ENCODE results near the gene ZNF326. TPM values are rescaled to one million over a fixed set of nuclear protein-coding genes. Genes with fewer than 3 reads are reported as not detected.

The ZNF326 gene
- total RNA-seq, 1 donor from 2014 or later, result 12.8 TPM

- no peaks in the 10 kb centered on the region for H3K4me1 ChIP-seq
- TF ChIP-seq, protein P1, sequence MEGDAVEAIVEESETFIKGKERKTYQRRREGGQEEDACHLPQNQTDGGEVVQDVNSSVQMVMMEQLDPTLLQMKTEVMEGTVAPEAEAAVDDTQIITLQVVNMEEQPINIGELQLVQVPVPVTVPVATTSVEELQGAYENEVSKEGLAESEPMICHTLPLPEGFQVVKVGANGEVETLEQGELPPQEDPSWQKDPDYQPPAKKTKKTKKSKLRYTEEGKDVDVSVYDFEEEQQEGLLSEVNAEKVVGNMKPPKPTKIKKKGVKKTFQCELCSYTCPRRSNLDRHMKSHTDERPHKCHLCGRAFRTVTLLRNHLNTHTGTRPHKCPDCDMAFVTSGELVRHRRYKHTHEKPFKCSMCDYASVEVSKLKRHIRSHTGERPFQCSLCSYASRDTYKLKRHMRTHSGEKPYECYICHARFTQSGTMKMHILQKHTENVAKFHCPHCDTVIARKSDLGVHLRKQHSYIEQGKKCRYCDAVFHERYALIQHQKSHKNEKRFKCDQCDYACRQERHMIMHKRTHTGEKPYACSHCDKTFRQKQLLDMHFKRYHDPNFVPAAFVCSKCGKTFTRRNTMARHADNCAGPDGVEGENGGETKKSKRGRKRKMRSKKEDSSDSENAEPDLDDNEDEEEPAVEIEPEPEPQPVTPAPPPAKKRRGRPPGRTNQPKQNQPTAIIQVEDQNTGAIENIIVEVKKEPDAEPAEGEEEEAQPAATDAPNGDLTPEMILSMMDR (IDR thresholded peaks at IDR 0.05), result no peak
- TF ChIP-seq POLR2AphosphoS5 (IDR thresholded peaks at IDR 0.05; ENCODE audit: insufficient read depth in 1 of 2, low read depth in 1 of 2) (no peak), POLR2A (IDR thresholded peaks at IDR 0.05) (no peak)
- H3K27me3 ChIP-seq, result no peaks in the 10 kb centered on the region
- no peak for DNase-seq (ENCODE audit: extremely low spot score in 2 of 2)
- intact Hi-C loops (cut with DNase I), result no loop called here
- H3K4me3 ChIP-seq, result no peak overlapping the region
- no peaks in the 10 kb centered on the region for H3K9me3 ChIP-seq
- H3K27ac ChIP-seq, result no peak overlapping the region
- H3K36me3 ChIP-seq, result no peaks in the 10 kb centered on the region
Measured at GRCh38 chr1:89949991-89950624, 44.8 kb upstream of the ZNF326 start.

GRCh38 chr1:89950703-89951102 is 44.2 kb upstream of the ZNF326 start:
- no peak overlapping the region for H3K27ac ChIP-seq
- no peaks in the 10 kb centered on the region for H3K27me3 ChIP-seq
- intact Hi-C loops (cut with DNase I), result no loop called here

DNA sequence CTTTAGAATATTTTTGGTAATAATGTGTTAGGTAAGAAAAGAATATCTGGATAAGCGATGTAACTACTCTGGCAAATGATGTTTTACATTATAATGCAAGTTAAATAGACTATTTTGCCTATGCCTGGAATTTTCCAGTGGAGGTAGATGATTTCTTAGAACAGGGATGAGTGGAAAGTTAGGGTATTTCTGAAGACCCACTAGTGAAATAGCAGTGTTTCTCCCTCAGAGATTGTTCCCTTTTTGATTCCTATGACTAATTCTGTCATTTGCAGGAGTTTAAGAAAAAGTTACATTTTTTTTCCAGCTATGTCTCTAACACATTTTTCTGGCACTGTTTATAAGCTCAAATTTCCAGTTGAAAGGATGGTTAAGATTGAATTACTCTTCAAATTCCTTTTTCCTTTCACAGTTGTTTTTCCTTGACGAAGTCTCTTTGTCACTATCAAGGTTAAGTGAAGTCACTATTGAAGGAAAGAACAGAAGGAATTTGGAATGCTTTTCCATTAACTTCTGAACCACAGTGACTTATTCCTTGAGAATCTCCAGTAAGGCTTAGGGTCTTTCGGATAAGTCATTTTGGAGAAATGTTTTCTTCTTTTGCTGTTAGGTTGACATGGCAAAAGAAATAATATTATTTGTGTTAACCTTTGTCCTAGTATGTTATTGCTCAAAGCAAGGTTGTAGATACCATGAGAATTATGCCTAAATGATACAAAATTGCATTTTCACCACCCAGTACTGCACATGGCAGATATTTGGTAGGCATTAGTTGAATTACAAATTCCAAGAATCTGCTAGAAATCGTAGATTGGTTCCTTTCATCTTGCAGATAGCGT is 42.9 kb upstream of the ZNF326 start:
- Histone ChIP-seq H3K4me1 (no peaks in the 10 kb centered on the region), H3K9me3 (no peaks in the 10 kb centered on the region), H3K36me3 (no peaks in the 10 kb centered on the region), H3K4me3 (no peak overlapping the region), H3K27ac (no peak overlapping the region), H3K27me3 (no peaks in the 10 kb centered on the region)
- TF ChIP-seq, protein P1 (IDR thresholded peaks at IDR 0.05), result no peak
- TF ChIP-seq POLR2A (IDR thresholded peaks at IDR 0.05) (no peak), POLR2AphosphoS5 (IDR thresholded peaks at IDR 0.05; ENCODE audit: insufficient read depth in 1 of 2, low read depth in 1 of 2) (no peak)
- no peak for DNase-seq (ENCODE audit: extremely low spot score in 2 of 2)
- intact Hi-C loops (cut with DNase I), result no loop called here

More at GRCh38 chr1:89950703-89951102, 44.2 kb upstream of the ZNF326 start:
- H3K9me3 ChIP-seq, result no peaks in the 10 kb centered on the region
- no peak for TF ChIP-seq POLR2A (IDR thresholded peaks at IDR 0.05)
- TF ChIP-seq, protein P1 (IDR thresholded peaks at IDR 0.05), result no peak
- no peak for TF ChIP-seq POLR2AphosphoS5 (IDR thresholded peaks at IDR 0.05; ENCODE audit: insufficient read depth in 1 of 2, low read depth in 1 of 2)
- H3K4me3 ChIP-seq, result no peak overlapping the region
- no peak for DNase-seq (ENCODE audit: extremely low spot score in 2 of 2)
- H3K4me1 ChIP-seq, result no peaks in the 10 kb centered on the region
- no peaks in the 10 kb centered on the region for H3K36me3 ChIP-seq

DNA sequence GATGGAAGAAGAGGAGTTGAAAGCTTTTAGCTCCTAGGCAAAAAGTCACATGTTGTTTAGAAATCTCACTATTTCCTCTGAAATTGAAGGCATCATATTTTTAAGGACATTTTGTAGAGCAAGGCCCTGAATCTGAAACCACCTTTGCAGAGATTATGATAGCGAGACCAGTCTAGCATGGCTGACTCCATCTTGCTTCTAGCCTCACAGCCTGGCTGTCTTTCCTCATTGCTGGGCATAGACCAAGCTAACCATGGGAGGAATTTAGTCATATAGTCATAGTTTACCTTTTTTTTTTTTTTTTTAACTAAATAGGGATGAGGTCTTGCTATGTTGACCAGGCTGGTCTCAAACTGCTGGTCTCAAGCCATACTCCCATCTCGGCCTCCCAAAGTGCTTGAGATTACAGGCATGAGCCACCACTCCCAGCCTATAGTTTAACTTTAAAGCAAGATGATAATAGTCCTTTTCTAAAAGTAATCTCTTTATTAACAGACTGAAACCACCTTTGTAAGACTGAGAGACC is 42.2 kb upstream of the ZNF326 start:
- Histone ChIP-seq H3K27ac (no peak overlapping the region), H3K4me1 (no peaks in the 10 kb centered on the region), H3K27me3 (no peaks in the 10 kb centered on the region), H3K9me3 (no peaks in the 10 kb centered on the region), H3K4me3 (no peak overlapping the region), H3K36me3 (no peaks in the 10 kb centered on the region)
- intact Hi-C loops (cut with DNase I), result no loop called here
- TF ChIP-seq, protein P1 (IDR thresholded peaks at IDR 0.05), result no peak
- TF ChIP-seq POLR2AphosphoS5 (IDR thresholded peaks at IDR 0.05; ENCODE audit: insufficient read depth in 1 of 2, low read depth in 1 of 2), result no peak
- no peak for TF ChIP-seq POLR2A (IDR thresholded peaks at IDR 0.05)
- no peak for DNase-seq (ENCODE audit: extremely low spot score in 2 of 2)
